A549 (cell line): ENCODE results near the gene TSHB.

ENCODE experiments used
- ATOH8 ChIP-seq: fragments of 250-450 bp; sonication (Bioruptor Pico); IDR thresholded peaks from 2 replicates; pipeline ENCODE4 v1.5.0; 2020; ENCODE audit warnings: low read depth, mild to moderate bottlenecking, moderate library complexity
- CEBPB ChIP-seq, 2 experiments: fragments of >200 bp in 1 of 2; sonication (Bioruptor Twin) in 1 of 2; formaldehyde crosslinking in 1 of 2; IDR thresholded peaks; 2 replicates each; pipeline ENCODE4 v1.6.1; 2012 to 2016
- CTCF ChIP-seq: fragments of >200 bp; sonication (Bioruptor Twin); formaldehyde crosslinking; IDR thresholded peaks from 3 replicates; pipeline ENCODE4 v1.5.1; 2016
- POLR2A ChIP-seq: IDR thresholded peaks from 2 replicates; pipeline ENCODE4 v1.6.1; 2012; ENCODE audit warnings: mild to moderate bottlenecking, low read length
- RFX5 ChIP-seq: fragments of 450-650 bp; IDR thresholded peaks from 2 replicates; pipeline ENCODE4 v1.7.1; 2014; ENCODE audit warnings: antibody characterized with exemption, mild to moderate bottlenecking, moderate library complexity
- RNF2 ChIP-seq: fragments of 200-600 bp; sonication (generic); IDR thresholded peaks from 2 replicates; pipeline ENCODE4 v1.6.1; 2016; ENCODE audit warnings: low read depth, mild to moderate bottlenecking, antibody characterized with exemption, moderate library complexity, borderline replicate concordance
- SMC3 ChIP-seq: fragments of >200 bp; sonication (Bioruptor Twin); formaldehyde crosslinking; IDR thresholded peaks from 3 replicates; pipeline ENCODE4 v1.6.1; 2018; ENCODE audit warnings: inconsistent platforms
- TP53 ChIP-seq: fragments of 250-450 bp; sonication (Bioruptor Pico); IDR thresholded peaks from 2 replicates; pipeline ENCODE4 v1.5.0; 2021; ENCODE audit warnings: mild to moderate bottlenecking, moderate library complexity
- USF2 ChIP-seq: fragments of 450-650 bp; IDR thresholded peaks from 2 replicates; pipeline ENCODE4 v1.6.1; 2014; ENCODE audit warnings: antibody characterized with exemption

- TF ChIP-seq ATOH8: no peak
- no peak for TF ChIP-seq USF2
- TF ChIP-seq CTCF: no peak
- no peak for TF ChIP-seq SMC3
- no peak for TF ChIP-seq TP53 (CRISPR knock-in tag)
- TF ChIP-seq RFX5: no peak
- no peak for TF ChIP-seq POLR2A
- TF ChIP-seq CEBPB (IDR thresholded peaks at IDR 0.05): no peak
- TF ChIP-seq RNF2: no peak
These were observed 35.4 kb downstream of the TSHB start for GRCh38 chr1:115065021-115065420.
